Left cardiac atrium (tissue), 4 donors: ENCODE results near the gene TRPM3. TPM values are rescaled to one million over a fixed set of nuclear protein-coding genes. Genes with fewer than 3 reads are reported as not detected.
A peak's percentile ranks its signal among the peaks of the same experiment; 100 is the strongest.

Source experiments
- ATAC-seq, 2 donors: fragments of 200-7000 bp; cut with Tn5 transposase; one replicate each; pipeline ENCODE4 v1.9.1; 2020; ENCODE audit warnings: mild to moderate bottlenecking in 2 of 2, moderate library complexity in 2 of 2
- DNase-seq: peaks from one replicate; pipeline ENCODE4 v3.0.0-alpha.2; 2020
- intact Hi-C, 2 donors: fragments of 100-400 bp; cut with DNase I; formaldehyde crosslinking; loops; one replicate each; pipeline versions ENCODE4 v1.14.1 to v1.15.1; 2022 to 2023
- total RNA-seq, 2 donors: library from RNA; stranded (reverse); fragmentation: NEBNext Ultra II Directional; extraction: Animal tissue kit (Norgen Biotek cat#: 25700); gene quantifications; one replicate each; pipeline ENCODE4 v1.2.1, GENCODE V29; 2021
- donor health status: DM: no; HTN: yes; CAD: no.
- donor health status: DM: no; HTN: yes; CAD: no; lungs with severe emphysema.
- donor health status: DM: yes; HTN: yes; CAD: no.
- donor health status: Dilated cardiomyopathy.

Gene TRPM3
- total RNA-seq, 2 donors from 2014 or later = 0.71 to 1.2 TPM

DNA sequence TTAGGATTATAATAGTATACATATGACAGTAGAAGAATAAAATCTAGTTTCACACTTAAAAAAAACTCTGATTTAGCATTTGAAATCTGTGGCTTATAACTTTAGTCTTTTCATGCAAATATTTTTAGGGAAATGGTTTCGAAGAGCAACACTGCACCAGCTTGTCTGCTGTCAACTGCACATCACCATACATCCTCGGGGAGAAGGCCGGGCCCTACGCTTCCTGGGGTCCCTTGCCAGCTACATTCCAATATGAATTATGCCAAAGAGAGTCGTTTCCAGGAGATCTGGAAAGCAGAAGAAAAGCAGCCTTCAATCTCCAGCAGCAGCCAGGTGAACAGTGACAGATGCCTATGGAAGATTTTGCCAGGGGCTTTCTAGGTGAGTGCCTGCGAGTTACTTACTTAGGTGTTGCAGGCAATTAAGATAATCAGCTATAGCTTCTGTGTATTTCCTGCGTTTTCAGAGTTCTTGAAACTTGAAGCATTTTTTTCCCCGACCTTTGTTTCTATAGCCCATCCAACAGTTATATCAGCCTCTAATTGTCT lies 166.8 kb downstream of the TRPM3 start:
- no peak for ATAC-seq
- no peak for DNase-seq
- intact Hi-C loops = no loop called here

- ATAC-seq (peak in 1 of 2 donors; percentile 80), DNase-seq (no peak)
- intact Hi-C loops = no loop called here
Measured at GRCh38 chr9:70954126-70954525, 167.3 kb downstream of the TRPM3 start.

GRCh38 chr9:70951749-70952727 lies 169.4 kb downstream of the TRPM3 start:
- DNase-seq (no peak), ATAC-seq (no peak)

GRCh38 chr9:70950270-70950669 lies 171.2 kb downstream of the TRPM3 start:
- ATAC-seq (no peak), DNase-seq (no peak)
- intact Hi-C loops = no loop called here

More at GRCh38 chr9:70951749-70952727, 169.4 kb downstream of the TRPM3 start:
- intact Hi-C loops = no loop called here

GRCh38 chr9:70949239-70949638 lies 172.2 kb downstream of the TRPM3 start:
- intact Hi-C loops = no loop called here

DNA sequence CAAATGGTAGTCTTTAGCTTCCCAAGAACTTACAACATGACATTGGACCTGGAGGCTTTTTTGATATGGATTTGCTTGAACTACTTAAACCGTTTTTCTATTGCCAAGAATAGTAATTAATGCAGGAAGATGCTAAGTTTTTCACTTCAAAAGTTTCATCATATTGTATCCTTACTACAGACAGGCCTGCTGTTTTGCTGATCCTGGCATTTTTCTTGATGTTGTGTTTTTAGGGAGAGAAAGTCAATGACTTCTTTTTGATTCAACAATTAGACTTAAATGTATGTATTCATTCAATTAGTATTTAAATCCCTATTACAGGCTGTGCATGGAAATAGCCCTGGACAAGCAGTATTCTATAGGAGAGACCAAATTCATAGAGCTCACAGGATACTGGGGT lies 172.7 kb downstream of the TRPM3 start:
- ATAC-seq (no peak), DNase-seq (no peak)
- intact Hi-C loops = no loop called here

More at GRCh38 chr9:70949239-70949638, 172.2 kb downstream of the TRPM3 start:
- ATAC-seq (no peak), DNase-seq (no peak)

DNA sequence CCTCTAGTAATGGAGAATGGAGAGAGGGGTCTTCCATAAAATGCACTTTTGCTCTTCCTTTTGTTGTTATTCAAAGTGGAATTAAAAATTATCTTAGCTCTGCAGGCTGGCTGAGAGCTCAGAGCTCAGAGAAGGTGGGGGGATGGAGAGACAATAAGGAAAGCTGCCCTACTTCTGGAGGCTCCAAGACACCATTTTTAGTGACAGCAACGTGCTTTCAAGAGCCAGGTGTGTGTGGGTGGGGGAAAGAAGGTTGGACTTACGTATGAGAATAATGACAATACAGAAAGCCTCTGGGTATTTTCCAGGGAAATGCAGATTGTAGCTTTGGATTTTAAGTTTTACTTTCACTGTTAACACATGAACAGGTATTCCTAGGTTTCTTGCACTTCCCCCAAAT lies 173.9 kb downstream of the TRPM3 start:
- intact Hi-C loops = no loop called here
- ATAC-seq (no peak), DNase-seq (no peak)

DNA sequence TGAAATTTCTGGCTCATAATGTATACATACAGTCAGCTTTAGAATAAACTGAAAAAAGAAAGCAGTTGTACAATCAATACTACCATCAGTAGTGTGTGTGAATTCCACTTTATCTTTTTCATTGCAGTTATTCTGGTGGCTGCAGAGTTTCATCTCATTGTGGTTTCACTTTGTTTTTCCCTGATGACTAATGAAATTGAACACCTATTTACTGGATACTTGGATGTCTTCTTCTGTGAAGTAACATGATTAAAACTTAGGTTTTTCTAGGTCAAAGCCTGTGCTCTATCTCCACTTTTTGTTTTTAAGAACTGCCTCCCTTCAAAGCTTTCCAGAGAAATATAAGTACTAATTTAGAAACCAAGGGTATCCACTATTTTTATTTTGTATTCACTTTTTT lies 174.3 kb downstream of the TRPM3 start:
- DNase-seq (no peak), ATAC-seq (no peak)
- intact Hi-C loops = no loop called here

DNA sequence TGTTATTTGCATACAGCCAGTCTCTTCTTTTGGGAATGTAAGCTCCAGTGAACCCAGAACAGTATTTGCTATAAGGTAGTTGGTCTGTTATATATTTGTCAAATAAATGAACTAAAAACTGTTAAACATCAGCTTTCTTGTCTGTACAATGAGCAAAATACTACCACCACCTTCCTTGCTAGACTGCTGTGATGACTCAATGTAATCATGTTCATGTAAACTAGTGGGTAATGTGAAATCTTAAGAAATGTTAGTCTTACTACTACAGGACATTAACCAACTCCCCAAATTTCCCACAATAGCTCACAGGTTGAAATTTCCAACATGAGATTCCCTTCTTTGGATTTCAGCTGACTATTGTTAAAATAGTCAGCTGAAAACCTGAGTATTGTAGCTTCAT lies 176.1 kb downstream of the TRPM3 start:
- ATAC-seq = no peak
- intact Hi-C loops = no loop called here
- no peak for DNase-seq

DNA sequence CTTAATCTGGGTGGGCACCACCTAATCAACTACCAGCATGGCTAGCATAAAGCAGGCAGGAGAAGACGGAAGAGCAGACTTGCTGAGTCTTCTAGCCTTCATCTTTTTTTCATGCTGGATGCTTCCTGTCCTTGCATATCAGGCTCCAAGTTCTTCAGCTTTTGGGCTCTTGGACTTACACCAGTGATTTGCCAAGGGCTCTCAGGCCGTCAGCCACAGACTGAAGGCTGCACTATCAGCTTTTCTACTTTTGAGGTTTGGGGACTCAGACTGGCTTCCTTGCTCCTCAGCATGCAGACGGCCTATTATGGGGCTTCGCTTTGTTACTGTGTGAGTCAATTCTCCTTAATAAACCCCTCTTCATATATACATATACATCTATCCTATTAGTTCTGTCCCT lies 180.2 kb downstream of the TRPM3 start:
- ATAC-seq (no peak), DNase-seq (no peak)
- intact Hi-C loops = no loop called here

DNA sequence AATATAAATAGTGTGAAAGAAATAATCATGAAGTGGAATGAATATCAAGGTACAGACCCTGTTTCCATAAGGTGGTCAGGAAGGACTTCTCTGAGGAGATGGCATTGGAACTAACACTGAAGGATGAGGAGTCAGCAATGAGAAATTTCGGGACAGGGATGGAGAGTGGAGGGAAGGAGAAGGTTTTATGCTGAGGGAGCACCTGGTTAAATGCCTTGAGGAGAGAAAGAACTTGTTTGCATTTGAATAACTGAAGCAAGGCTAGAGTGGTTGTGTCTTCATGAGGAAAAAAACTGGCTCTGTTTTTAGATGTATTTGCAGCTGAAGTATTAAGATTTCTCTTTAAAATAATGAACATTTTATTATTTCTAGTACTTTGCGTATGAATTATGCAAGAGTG lies 180.8 kb downstream of the TRPM3 start:
- intact Hi-C loops = no loop called here
- DNase-seq = no peak
- ATAC-seq = no peak

DNA sequence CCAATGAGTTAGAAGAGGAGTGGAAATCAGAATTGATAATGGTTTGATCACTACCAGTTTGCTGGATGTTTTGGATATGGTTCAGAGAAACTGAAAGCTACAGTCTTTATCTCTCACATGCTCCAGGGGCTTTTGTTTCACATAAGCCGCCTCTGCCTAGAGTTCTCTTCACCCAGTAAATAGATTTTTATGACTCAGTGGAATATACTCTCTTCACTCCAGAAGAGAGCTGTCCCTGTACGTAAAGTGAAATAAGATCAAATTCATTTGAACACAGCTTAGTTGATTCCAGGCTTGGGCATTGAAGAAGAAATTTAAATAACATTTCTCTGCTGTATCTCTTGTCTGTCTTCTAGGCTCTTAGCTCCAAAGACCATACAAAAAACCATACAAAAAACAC lies 184.9 kb downstream of the TRPM3 start:
- intact Hi-C loops = no loop called here
- DNase-seq (no peak), ATAC-seq (no peak)

DNA sequence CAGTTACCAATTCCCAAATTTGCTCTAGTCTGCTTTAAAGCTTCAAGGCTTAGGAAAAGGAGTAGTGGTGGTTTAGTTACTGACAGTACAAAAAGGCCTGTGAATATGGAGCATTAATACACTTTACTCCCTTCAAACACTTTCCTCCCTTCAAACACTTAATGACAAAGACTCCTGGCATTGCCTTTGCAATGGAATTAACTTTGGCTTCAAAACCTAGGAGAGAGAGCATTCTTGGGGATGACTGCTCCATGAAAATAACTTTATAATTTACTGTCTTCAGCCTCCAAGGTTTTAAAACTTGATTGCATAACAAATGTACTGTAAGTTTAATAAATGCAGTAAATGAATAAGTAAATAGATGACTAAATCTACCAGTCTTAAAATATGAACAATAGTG lies 185.6 kb downstream of the TRPM3 start:
- intact Hi-C loops = no loop called here
- peak in 1 of 2 donors; percentile 45 for ATAC-seq
- DNase-seq = no peak

DNA sequence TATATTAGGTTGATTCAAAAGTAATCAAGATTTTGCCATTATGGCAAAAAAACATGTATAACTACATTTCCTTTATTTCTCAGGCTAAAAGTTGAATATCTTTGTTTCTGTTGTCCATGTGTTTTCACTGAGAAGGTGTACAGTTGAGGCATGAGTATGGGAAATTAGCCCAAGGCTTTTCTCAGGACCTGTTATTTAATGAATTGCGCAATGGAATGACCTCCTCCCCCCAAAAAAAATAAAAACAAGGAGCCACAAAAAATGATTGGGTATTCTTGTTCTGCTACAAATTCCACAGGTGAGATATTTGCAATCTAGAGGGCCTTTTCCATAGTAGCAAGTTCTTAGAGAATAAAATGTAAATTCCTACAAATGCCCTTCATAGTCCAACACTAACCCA lies 186.8 kb downstream of the TRPM3 start:
- ATAC-seq (no peak), DNase-seq (no peak)
- intact Hi-C loops = no loop called here

GRCh38 chr9:70933321-70933720 lies 188.1 kb downstream of the TRPM3 start:
- ATAC-seq = no peak
- DNase-seq = no peak
- intact Hi-C loops = no loop called here

DNA sequence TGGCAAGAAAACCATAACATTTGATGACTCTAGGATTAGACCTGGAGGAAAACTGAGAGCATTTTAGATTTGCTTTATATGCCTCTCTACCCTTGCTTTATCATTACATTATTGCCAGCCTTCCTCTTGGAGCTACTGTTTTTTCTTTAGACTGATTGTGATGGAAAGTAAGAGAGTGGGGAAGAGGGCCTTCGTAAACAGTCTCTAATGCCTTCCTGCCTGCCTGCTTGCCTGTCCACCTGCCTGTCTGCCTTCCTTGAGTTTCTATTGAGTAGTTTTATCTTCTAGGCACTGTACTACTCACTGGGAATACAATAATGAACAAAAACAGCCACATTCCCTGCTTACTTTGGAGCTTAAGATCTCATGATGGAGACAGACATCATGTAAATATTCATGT lies 189.3 kb downstream of the TRPM3 start:
- intact Hi-C loops = no loop called here
- ATAC-seq = no peak
- no peak for DNase-seq

GRCh38 chr9:70927530-70927929 lies 193.9 kb downstream of the TRPM3 start:
- ATAC-seq (no peak), DNase-seq (no peak)
- intact Hi-C loops = loop anchor here in 1 of 2 donors (5.0 kb wide), 1 partner anchor 320 kb away; no protein-coding TSS in a partner anchor

GRCh38 chr9:70924895-70925547 lies 196.4 kb downstream of the TRPM3 start:
- ATAC-seq = peak; percentile 96
- DNase-seq = no peak
- intact Hi-C loops = loop anchor here in 1 of 2 donors (5.0 kb wide), 1 partner anchor 322 kb away; no protein-coding TSS in a partner anchor

- peak; percentile 62 to 89 for ATAC-seq
- DNase-seq = no peak
- intact Hi-C loops = no loop called here
Measured at GRCh38 chr9:70924380-70924779, 197.0 kb downstream of the TRPM3 start.

- intact Hi-C loops = no loop called here
- no peak for DNase-seq
Measured at GRCh38 chr9:70923961-70924360, 197.5 kb downstream of the TRPM3 start.

More at GRCh38 chr9:70923961-70924360, 197.5 kb downstream of the TRPM3 start:
- ATAC-seq = no peak
